PC-9 (cell line): ENCODE data around the gene KPNA1. TPM values are rescaled to one million over a fixed set of nuclear protein-coding genes. Genes with fewer than 3 reads are reported as not detected.

Experiments
- BruUV-seq: library from RNA; stranded (reverse); fragments of 400-500 nt; replicated peaks from 2 replicates; lab custom pipeline; 2021; lab: Mats Ljungman, UMichigan
- CTCF ChIA-PET: fragments of 300-600 bp; sonication (Branson Sonifier 250); formaldehyde crosslinking; loops from one replicate; lab custom pipeline; 2022; ENCODE audit warnings: antibody characterized with exemption; lab: Charles Lee
- POLR2A ChIA-PET: fragments of 300-600 bp; sonication (Branson Sonifier 250); formaldehyde crosslinking; loops from one replicate; lab custom pipeline; 2022; ENCODE audit warnings: antibody characterized with exemption; ENCODE audit not compliant: unreplicated experiment; lab: Charles Lee
- DNase-seq, 2 experiments: peaks; one replicate each; pipeline versions ENCODE4 v3.0.0 to v3.0.0-alpha.2; 2015 to 2022; ENCODE audit warnings: mixed read lengths in 1 of 2
- H2AFZ ChIP-seq: fragments of 200-600 bp; sonication (generic); 2 replicates; pipeline ENCODE4 v1.8.1; 2017; ENCODE audit warnings: antibody characterized with exemption
- H3F3A ChIP-seq: fragments of 200-600 bp; sonication (generic); 2 replicates; pipeline ENCODE4 v1.8.1; 2017; ENCODE audit warnings: antibody characterized with exemption, mild to moderate bottlenecking, low read depth; ENCODE audit not compliant: insufficient read depth
- H3K27ac ChIP-seq: fragments of 200-600 bp; sonication (generic); 2 replicates; pipeline ENCODE4 v1.6.1; 2016; ENCODE audit warnings: mixed run types
- H3K27me3 ChIP-seq: fragments of 200-600 bp; sonication (generic); 2 replicates; pipeline ENCODE4 v1.6.1; 2016; ENCODE audit warnings: low read depth, mixed run types; ENCODE audit not compliant: insufficient read depth
- H3K36me3 ChIP-seq: fragments of 200-600 bp; sonication (generic); 2 replicates; pipeline ENCODE4 v1.6.1; 2016; ENCODE audit warnings: low read depth, mixed run types
- H3K4me1 ChIP-seq: fragments of 200-600 bp; sonication (generic); replicated peaks from 2 replicates; pipeline ENCODE4 v1.6.1; 2016; ENCODE audit warnings: mixed run types; ENCODE audit not compliant: insufficient read depth
- H3K4me2 ChIP-seq: fragments of 200-600 bp; sonication (generic); 2 replicates; pipeline ENCODE4 v1.6.1; 2017; ENCODE audit warnings: mixed run types
- H3K4me3 ChIP-seq: fragments of 200-600 bp; sonication (generic); 2 replicates; pipeline ENCODE4 v1.6.1; 2016; ENCODE audit warnings: mixed run types
- H3K79me2 ChIP-seq: fragments of 200-600 bp; sonication (generic); 2 replicates; pipeline ENCODE4 v1.6.1; 2017; ENCODE audit warnings: low read depth, mixed run types
- H3K9me2 ChIP-seq: fragments of 200-600 bp; sonication (generic); 2 replicates; pipeline ENCODE4 v1.8.1; 2017; ENCODE audit warnings: mild to moderate bottlenecking; ENCODE audit not compliant: insufficient read depth
- H3K9me3 ChIP-seq: fragments of 200-600 bp; sonication (generic); 2 replicates; pipeline ENCODE4 v1.8.1; 2016; ENCODE audit warnings: low read depth; ENCODE audit not compliant: insufficient read depth
- H4K20me1 ChIP-seq: fragments of 200-600 bp; sonication (generic); 2 replicates; pipeline ENCODE4 v1.8.1; 2017; ENCODE audit not compliant: insufficient read depth
- EZH2 ChIP-seq: fragments of 200-600 bp; sonication (generic); IDR thresholded peaks from 2 replicates; pipeline ENCODE4 v1.8.0; 2017; ENCODE audit warnings: antibody characterized with exemption, low read depth
- intact Hi-C: fragments of 100-400 bp; cut with micrococcal nuclease; formaldehyde crosslinking; loops from one replicate; pipeline ENCODE4 v1.10.0; 2022; ENCODE audit not compliant: unreplicated experiment
- total RNA-seq: library from RNA; stranded (reverse); gene quantifications from 2 replicates; pipeline ENCODE4 v1.2.3, GENCODE V29; 2021
- TF ChIP-seq, protein P1 (sequence below): fragments of 200-600 bp; sonication (generic); conservative IDR thresholded peaks from 2 replicates; pipeline ENCODE4 v1.6.1; 2017; ENCODE audit warnings: mixed run types, antibody characterized with exemption, mild to moderate bottlenecking, moderate library complexity

The KPNA1 gene
- total RNA-seq, 1 experiment from 2014 or later, result 89.2 TPM

DNA sequence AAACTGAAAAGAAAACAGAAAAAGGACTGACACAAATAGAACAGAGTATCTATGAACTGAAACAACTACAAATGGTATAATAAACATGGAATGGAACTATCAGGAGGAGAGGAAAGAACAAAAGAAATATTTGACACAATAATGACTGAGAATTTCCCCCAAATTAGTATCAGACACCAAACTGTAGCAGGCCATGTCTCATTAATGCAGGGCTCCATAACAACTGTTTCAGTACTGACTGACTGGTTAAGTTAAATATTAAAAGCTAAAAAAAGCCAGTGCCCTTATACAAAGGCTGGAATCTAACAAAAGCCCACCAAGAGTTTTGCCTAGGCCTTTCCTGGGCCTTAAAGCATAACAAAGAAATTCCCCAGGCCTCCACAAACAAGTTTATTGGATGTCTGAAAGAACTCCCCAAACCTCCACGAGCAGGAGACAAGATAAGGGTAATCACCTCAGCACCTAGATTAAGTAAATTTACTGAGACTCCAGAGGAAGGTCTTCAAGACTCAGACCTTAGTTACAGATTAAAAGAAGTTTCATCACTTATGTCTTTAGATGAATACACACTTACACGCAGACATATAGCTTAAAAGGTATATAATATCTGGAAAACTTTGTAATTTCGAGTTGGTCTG lies 45.7 kb downstream of the KPNA1 start:
- H3K27ac ChIP-seq, result 0 out of 2 replicates have a peak overlapping the region, but pooled peaks have one; percentile 4
- no peak for DNase-seq
- H2AFZ ChIP-seq, result no peak overlapping the region
- POLR2A ChIA-PET, result interaction anchor here (0.6 kb wide), 1 partner anchor 522 kb away, joined by 25 read pairs; no protein-coding TSS in a partner anchor
- no peak overlapping the region for H3K4me2 ChIP-seq
- no peaks in the 10 kb centered on the region for H3K9me2 ChIP-seq
- H3K4me1 ChIP-seq, result no peaks in the 10 kb centered on the region
- CTCF ChIA-PET, result no interaction called here
- intact Hi-C loops, result no loop called here
- H3K79me2 ChIP-seq, result peaks cover 71% of the 10 kb centered on the region
- no peak overlapping the region for H3K4me3 ChIP-seq
- H3K27me3 ChIP-seq, result no peaks in the 10 kb centered on the region
- BruUV-seq, result no TSS peak
- no peak for TF ChIP-seq EZH2
- TF ChIP-seq, protein P1, sequence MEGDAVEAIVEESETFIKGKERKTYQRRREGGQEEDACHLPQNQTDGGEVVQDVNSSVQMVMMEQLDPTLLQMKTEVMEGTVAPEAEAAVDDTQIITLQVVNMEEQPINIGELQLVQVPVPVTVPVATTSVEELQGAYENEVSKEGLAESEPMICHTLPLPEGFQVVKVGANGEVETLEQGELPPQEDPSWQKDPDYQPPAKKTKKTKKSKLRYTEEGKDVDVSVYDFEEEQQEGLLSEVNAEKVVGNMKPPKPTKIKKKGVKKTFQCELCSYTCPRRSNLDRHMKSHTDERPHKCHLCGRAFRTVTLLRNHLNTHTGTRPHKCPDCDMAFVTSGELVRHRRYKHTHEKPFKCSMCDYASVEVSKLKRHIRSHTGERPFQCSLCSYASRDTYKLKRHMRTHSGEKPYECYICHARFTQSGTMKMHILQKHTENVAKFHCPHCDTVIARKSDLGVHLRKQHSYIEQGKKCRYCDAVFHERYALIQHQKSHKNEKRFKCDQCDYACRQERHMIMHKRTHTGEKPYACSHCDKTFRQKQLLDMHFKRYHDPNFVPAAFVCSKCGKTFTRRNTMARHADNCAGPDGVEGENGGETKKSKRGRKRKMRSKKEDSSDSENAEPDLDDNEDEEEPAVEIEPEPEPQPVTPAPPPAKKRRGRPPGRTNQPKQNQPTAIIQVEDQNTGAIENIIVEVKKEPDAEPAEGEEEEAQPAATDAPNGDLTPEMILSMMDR, result no peak
- peaks cover 14% of the 10 kb centered on the region for H3K36me3 ChIP-seq
- peaks cover 33% of the 10 kb centered on the region; the same call in 1 of the 2 replicates for H4K20me1 ChIP-seq
- H3K9me3 ChIP-seq, result no peaks in the 10 kb centered on the region
- H3F3A ChIP-seq, result peaks cover 10% of the 10 kb centered on the region; the same call in 1 of the 2 replicates

DNA sequence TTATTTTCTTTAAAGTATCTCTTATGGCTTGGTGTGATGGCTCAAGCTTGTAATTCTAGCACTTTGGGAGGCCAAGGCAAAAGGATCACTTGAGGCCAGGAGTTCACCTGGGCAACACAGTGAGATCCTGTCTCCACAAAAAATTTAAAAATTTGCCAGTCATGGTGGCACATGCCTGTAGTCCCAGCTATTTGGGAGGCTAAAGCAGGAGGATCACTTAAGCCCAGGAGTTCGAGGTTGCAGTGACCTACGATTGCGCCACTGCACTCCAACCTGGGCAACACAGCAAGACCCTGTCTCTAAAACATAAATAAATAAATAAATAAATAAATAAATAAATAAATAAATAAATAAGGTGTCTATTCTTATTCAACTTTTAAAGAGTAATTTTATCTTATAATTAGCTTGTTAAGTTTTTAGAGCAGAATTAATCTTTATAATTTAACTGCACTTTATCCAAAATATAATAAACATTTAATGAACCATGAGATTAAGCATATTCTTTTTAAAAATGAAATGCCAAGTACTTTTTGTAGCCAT lies 48.0 kb downstream of the KPNA1 start:
- H3K36me3 ChIP-seq, result peaks cover 19% of the 10 kb centered on the region
- TF ChIP-seq, protein P1, result no peak
- ChIA-PET POLR2A (no interaction called here), CTCF (no interaction called here)
- no peak overlapping the region for H3K4me2 ChIP-seq
- H2AFZ ChIP-seq, result no peak overlapping the region
- no peak overlapping the region for H3K27ac ChIP-seq
- DNase-seq, result no peak
- no peaks in the 10 kb centered on the region for H3K27me3 ChIP-seq
- no peak overlapping the region for H3K4me3 ChIP-seq
- intact Hi-C loops, result no loop called here
- peaks cover 21% of the 10 kb centered on the region; the same call in 1 of the 2 replicates for H4K20me1 ChIP-seq
- no peaks in the 10 kb centered on the region for H3K9me3 ChIP-seq
- BruUV-seq, result no TSS peak
- H3K4me1 ChIP-seq, result no peaks in the 10 kb centered on the region
- no peaks in the 10 kb centered on the region for H3K9me2 ChIP-seq
- H3F3A ChIP-seq, result peaks cover 23% of the 10 kb centered on the region; the same call in 1 of the 2 replicates
- peaks cover 49% of the 10 kb centered on the region for H3K79me2 ChIP-seq

DNA sequence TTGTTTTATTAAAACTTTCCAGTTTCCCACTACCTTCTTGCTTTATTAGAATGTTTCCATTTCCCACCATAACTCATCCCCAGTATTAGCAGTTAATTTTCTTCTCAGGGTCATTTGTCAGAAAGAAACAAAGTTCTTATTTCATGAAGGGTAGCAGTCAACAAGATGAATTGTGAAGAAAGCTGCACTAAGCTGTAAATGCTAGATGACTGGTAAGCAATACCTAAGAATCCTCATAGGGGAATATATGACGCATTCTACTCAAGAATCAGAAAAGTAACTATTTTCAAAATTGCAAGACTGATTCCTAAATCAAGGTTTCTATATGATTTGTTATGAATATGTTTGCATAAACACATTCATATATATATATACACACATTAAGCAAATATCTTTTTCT lies 50.1 kb downstream of the KPNA1 start:
- H3K9me3 ChIP-seq, result no peaks in the 10 kb centered on the region
- H3K4me2 ChIP-seq, result no peak overlapping the region
- no peaks in the 10 kb centered on the region for H3K27me3 ChIP-seq
- no peak overlapping the region for H3K27ac ChIP-seq
- H3K36me3 ChIP-seq, result peaks cover 19% of the 10 kb centered on the region
- ChIA-PET POLR2A (interaction anchor here (0.6 kb wide), 1 partner anchor 780 kb away, joined by 4 read pairs; no protein-coding TSS in a partner anchor), CTCF (interaction anchor here (0.6 kb wide), 1 partner anchor 28 kb away, joined by 4 read pairs; no protein-coding TSS in a partner anchor)
- no peak overlapping the region for H2AFZ ChIP-seq
- TF ChIP-seq, protein P1, result no peak
- no peak for TF ChIP-seq EZH2
- no peak overlapping the region for H3K4me3 ChIP-seq
- peaks cover 19% of the 10 kb centered on the region; the same call in 1 of the 2 replicates for H3F3A ChIP-seq
- no TSS peak for BruUV-seq
- DNase-seq, result no peak
- H4K20me1 ChIP-seq, result peaks cover 12% of the 10 kb centered on the region; the same call in 1 of the 2 replicates
- no peaks in the 10 kb centered on the region for H3K9me2 ChIP-seq
- no peaks in the 10 kb centered on the region for H3K4me1 ChIP-seq
- H3K79me2 ChIP-seq, result peaks cover 30% of the 10 kb centered on the region
- intact Hi-C loops, result no loop called here
